GM04504 (cell line): ENCODE data around the gene TAAR5.
"Not testable (repeated sequence)": the region's sequence is repeated elsewhere in the genome, so short reads cannot be mapped to it uniquely, and the experiment has no call there.

Experiments used
- DNase-seq: peaks from one replicate; pipeline ENCODE4 v3.0.0-alpha.2; 2012; ENCODE audit warnings: low read depth

The TAAR5 gene

DNA sequence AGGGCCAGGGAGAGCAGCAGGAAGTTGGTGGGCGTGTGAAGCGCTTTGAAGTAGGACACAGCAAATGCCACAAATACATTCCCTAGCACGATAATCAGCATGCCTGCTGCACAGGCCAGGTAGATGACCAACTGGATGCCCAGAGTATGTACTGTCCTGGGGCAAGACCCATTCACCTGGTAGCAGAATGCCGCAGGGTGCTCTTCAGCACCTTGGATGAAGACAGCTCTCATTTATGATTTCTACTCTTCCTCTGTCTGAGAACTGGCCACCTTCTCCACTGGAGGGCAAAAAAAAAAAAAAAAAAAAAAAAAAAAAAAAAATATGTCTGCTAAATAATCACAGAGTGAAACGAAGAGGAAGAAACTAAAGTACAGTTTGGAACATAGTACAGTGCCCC lies at the start of gene TAAR5:
Gene TAAR5, minus strand, starts transcription at position 288 of the 400 bp plus-strand sequence. Its CDS starts 55 bp downstream, at position 233.
- no peak for DNase-seq

DNA sequence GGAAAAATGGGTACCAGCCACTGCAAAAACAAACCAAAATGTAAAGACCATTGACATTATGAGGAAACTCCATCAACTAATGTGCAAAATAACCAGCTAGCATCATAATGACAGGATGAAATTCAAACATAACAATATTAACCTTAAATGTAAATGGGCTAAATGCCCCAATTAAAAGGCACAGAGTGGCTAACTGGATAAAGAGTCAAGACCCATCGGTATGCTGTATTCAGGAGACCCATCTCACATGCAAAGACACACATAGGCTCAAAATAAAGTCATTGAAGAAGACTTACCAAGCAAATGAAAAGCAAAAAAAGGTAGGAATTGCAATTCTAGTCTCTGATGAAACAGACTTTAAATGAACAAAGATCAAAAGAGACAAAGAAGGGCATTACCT lies 47.6 kb upstream of the TAAR5 start:
- not testable (repeated sequence) for DNase-seq

DNA sequence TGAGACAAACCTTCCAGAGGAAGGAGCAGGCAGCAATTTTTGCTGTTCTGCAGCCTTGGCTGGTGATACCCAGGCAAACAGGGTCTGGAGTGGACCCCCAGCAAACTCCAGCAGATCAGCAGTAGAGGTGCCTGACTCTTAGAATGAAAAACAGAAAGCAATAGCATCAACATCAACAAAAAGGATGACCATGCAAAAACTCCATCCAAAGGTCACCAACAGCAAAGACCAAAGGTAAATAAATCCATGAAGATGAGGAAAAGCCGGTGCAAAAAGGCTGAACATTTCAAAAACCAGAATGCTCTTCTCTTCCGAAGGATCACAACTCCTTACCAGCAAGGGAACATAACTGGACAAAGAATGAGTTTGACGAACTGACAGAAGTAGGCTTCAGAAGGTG lies 46.4 kb upstream of the TAAR5 start:
- DNase-seq = not testable (repeated sequence)

GRCh38 chr6:132635288-132635687 lies 45.7 kb upstream of the TAAR5 start:
- not testable (repeated sequence) for DNase-seq

DNA sequence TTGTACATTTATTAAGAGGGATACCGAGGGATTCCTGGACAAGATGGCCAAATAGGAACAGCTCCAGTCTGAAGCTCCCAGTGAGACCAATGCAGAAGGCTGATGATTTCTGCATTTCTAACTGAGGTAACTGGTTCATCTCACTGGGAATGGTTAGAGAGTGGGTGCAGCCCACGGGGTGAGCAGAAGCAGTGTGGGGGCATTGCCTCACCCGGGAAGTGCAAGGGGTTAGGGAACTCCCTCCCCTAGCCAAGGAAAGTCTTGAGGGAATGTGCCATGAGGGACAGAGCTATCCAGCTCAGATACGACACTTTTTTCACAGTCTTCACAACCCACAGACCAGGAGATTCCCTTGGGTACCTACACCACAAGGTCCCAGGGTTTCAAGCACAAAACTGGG lies 45.3 kb upstream of the TAAR5 start:
- DNase-seq = no peak

DNA sequence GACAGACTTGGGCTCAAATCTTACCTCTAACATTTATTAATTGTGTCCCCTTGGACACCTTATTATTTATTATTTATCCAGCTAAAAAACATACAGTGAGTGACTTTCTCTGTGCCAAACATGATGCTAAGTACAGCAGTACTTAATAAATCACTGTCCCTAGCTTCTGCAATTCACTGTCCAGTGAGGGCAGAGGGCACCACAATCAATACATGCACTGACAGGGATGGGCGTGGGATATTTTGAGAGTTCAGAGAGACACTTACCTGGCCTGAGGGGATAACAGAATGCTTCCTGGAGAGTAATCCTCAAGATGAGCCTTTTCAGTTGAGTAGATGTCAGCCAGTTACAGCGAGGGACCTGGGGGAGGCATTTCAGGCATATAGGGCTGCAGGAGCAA lies 43.8 kb upstream of the TAAR5 start:
- DNase-seq = no peak

- DNase-seq = no peak
These were observed 34.6 kb upstream of the TAAR5 start, which contains the start of gene TAAR2 for GRCh38 chr6:132624175-132624574. Gene TAAR2 (minus strand): TSS chr6:132624275. CDS start chr6:132624275, 0 bp downstream.

DNA sequence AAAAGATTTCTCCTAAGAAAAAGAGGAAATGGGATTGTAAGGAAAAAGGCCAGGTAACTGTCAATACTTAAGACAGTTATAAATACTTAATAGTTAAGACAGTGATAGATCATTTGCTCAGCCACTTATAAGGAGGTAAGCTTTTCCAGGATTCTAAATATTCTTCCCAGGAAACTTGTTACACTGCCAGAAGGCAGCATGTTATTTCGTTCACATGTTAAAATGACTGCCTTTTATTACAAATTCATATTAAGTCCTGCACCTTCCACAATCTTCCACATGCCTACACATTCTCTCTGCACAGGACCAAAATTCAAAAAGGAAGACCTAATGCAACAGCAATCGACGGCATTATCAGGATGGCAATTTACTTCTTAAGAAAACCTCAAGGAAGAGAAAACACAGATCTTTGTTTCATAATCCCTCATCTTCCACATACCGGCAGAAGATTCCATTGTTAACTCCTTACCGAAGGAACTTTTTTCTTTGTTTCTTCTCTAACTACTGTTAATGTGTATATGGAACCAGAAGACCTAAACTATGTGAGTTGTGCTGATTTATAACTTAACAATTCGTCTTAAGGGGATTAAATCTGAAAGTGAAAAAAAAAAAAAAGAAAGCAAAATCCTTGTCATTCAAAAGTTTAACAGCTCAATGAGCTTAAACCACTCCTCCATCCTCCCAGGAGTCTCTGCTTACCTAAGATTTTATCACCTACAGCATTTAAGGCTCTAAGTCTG lies 33.7 kb upstream of the TAAR5 start:
- DNase-seq = no peak

DNA sequence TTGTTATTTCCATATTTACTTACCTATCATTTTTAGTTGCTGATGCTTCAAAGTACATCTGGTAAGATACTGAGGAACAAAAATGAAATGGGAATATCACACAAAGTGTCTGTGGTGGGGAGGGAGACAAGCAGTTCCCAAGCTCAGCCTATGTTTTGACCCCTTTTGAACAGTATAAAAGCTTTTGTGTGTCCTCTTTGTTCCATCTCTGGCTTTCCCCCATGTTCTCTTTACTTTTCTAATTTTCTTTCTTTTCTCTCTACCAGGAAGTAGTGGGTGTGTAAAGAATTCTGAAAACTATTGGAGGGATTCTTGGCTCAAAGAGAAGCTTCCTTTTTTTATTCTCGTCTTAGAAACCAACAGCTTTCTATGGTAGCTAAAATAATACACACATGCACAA lies 27.1 kb upstream of the TAAR5 start:
- no peak for DNase-seq

GRCh38 chr6:132614554-132614953 lies 25.0 kb upstream of the TAAR5 start:
- DNase-seq = no peak

DNA sequence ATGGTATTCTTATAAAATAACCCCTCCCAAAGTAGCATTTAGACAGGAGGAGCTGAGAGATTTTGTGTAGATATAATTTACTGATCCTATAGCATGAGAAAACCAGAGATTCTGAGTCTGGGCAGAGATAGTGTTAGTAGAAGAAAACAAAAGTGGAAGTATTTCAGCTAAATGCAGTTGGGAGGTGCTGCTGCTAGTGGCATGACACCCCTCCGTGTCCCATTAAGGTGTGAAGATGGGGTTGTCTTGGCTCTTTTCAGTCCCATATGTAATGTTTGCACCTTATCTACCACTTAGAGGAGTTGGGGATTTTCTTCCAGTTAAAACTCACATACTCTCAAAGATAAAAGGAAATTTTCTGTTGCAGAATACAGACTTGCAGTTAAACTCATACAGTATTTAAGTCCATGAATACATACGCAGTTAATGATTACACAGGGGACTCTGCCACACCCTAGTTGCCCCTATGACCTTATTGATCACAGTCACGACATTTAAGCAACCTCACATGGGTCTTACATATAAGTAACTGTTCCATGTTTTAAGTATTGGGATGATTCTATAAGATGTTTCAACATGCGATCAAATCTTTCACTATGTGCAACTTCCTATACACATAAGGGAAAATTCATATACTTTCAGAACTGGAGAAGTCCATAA lies 23.0 kb upstream of the TAAR5 start:
- no peak for DNase-seq

GRCh38 chr6:132611616-132612015 lies 22.1 kb upstream of the TAAR5 start:
- no peak for DNase-seq

GRCh38 chr6:132607544-132608233 lies 18.1 kb upstream of the TAAR5 start:
- DNase-seq = no peak

GRCh38 chr6:132604635-132605152 lies 15.2 kb upstream of the TAAR5 start:
- DNase-seq = no peak

DNA sequence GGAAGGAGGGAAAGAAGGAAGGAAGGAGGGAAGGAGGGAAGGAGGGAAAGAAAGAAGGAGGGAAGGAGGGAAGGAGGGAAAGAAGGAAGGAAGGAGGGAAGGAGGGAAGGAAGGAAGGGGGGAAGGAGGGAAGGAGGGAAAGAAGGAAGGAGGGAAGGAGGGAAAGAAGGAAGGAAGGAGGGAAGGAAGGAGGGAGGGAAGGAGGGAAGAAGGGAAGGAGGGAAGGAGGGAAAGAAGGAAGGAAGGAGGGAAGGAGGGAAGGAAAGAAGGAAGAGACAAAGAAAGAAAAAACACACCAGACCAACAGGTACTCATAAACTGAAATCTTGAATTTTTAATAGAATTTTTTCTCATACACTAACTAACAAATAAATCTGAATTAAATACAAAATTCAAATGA lies 11.4 kb upstream of the TAAR5 start:
- DNase-seq = not testable (repeated sequence)

DNA sequence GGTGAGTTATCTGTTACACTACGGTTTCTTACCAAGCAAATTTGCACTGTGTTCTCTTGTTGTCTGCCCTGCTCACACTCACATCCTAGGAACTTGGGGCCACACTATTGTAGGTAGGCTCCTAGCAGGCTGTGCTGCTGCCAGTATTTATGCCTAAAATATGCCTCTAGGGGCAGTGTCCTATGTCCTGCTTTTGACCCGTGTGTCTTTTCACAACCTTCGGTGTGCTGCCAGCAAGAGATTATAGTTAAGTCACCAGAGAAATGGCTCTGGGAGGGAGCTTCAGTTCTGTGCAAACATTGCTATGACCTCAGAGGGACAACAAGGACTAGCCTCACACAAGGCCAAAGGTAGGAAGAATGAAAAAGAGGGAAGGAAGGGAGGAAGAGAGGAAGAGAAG lies 8.9 kb upstream of the TAAR5 start:
- DNase-seq = no peak

GRCh38 chr6:132596201-132596600 lies 6.7 kb upstream of the TAAR5 start:
- no peak for DNase-seq

GRCh38 chr6:132592855-132593254 lies 3.3 kb upstream of the TAAR5 start:
- DNase-seq = no peak

DNA sequence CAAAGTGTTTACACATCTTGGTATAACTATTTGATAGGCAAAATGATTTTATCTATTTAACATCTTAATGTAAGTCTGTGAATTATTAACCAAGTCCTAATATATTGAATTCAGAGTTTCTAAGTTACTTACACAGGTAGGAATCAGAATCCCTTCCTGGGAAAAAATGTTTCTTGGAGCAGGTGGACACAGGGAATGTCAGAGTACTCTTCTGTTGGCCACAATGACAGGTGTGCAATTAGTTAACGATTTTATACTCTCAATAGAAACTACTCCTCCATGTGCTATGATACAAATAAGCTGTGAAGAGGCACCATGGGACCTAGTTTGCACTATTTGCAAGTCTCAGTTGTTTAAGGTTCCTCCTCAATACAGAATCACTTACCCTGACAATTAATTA lies 821 bp upstream of the TAAR5 start:
- no peak for DNase-seq

- DNase-seq = no peak
These were observed 2.1 kb downstream of the TAAR5 start for GRCh38 chr6:132587424-132587823.

DNA sequence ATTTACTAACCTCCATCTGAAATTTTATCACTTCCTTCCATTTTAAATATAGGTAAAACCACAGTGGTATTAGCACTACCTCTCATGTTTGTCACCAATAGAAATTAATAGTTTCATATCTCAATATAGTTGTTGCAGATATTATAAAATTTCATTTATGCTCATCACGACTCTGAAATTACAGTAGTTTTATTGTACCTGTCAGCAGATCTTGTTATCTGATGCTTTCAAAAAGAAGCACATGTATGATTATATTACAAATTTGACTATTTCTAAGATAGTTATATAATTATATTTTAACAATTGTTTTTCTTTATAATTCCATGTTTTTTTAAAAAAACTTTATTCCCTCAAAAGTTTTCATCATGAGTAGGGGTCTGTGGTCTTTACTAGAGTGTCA lies 4.8 kb downstream of the TAAR5 start:
- no peak for DNase-seq

DNA sequence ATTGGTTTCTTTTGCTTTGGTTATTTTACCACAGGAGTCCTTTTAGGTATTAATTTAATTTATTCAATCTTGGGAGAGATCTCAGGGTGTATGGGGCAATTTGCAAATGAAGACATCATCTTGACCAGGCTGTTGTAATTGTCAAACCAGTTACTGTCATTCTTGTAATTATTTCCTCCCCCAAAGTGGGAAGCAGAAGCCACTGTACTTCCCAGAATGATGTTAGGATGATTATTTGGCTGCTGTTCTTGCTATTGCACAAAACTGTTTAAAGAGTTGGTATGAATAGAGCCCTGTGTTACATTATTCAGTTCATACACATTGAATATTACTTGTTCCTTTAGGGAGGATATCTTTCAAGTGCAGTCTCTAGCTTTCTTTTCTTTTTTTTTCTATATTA lies 17.8 kb downstream of the TAAR5 start:
- no peak for DNase-seq
